H1 (cell line): ENCODE results near the gene HSDL2. TPM values are rescaled to one million over a fixed set of nuclear protein-coding genes. Genes with fewer than 3 reads are reported as not detected.

Experiments used
- CTCF ChIA-PET: fragments of 300-600 bp; sonication (Branson Sonifier 250); formaldehyde crosslinking; loops from one replicate; lab custom pipeline; 2021; ENCODE audit not compliant: partially characterized antibody; lab: Charles Lee
- POLR2A ChIA-PET: fragments of 300-600 bp; sonication (Branson Sonifier 250); formaldehyde crosslinking; loops from one replicate; lab custom pipeline; 2021; ENCODE audit warnings: inconsistent platforms; ENCODE audit not compliant: partially characterized antibody; lab: Charles Lee
- DNase-seq, 2 experiments: peaks; one replicate each; pipeline versions ENCODE4 v3.0.0 to v3.0.0-alpha.2; 2010 to 2022; ENCODE audit warnings: low spot score in 2 of 2, low read depth in 1 of 2, mixed read lengths in 1 of 2
- FAIRE-seq: peaks from 2 replicates; lab custom pipeline; 2011; peaks lifted over from hg19 to GRCh38; lab: Jason Lieb, UNC
- H2AFZ ChIP-seq: 2 replicates; pipeline ENCODE4 v1.8.1; 2012; ENCODE audit warnings: low read length, inconsistent platforms
- H2AK5ac ChIP-seq: 2 replicates; pipeline ENCODE4 v1.6.1; 2013; ENCODE audit warnings: low read depth, low read length
- H2BK120ac ChIP-seq: replicated peaks from 2 replicates; pipeline ENCODE3; 2013; ENCODE audit warnings: low read depth, low read length, inconsistent platforms
- H2BK12ac ChIP-seq: 2 replicates; pipeline ENCODE4 v1.6.1; 2013; ENCODE audit warnings: low read depth, low read length
- H2BK15ac ChIP-seq: 2 replicates; pipeline ENCODE4 v1.6.1; 2013; ENCODE audit warnings: low read length
- H2BK20ac ChIP-seq: 2 replicates; pipeline ENCODE4 v1.6.1; 2013; ENCODE audit warnings: low read length
- H2BK5ac ChIP-seq: 2 replicates; pipeline ENCODE4 v1.6.1; 2013; ENCODE audit warnings: low read depth, low read length
- H3K14ac ChIP-seq: 2 replicates; pipeline ENCODE4 v1.6.1; 2013; ENCODE audit warnings: inconsistent platforms; ENCODE audit not compliant: insufficient read length
- H3K18ac ChIP-seq: 2 replicates; pipeline ENCODE4 v1.6.1; 2013; ENCODE audit warnings: low read length; ENCODE audit errors: extremely low read depth
- H3K23ac ChIP-seq: 2 replicates; pipeline ENCODE4 v1.6.1; 2013; ENCODE audit warnings: inconsistent platforms; ENCODE audit not compliant: insufficient read length
- H3K23me2 ChIP-seq: 2 replicates; pipeline ENCODE4 v1.6.1; 2013; ENCODE audit warnings: low read depth, low read length
- H3K27ac ChIP-seq: 2 replicates; pipeline ENCODE4 v1.6.1; 2011; ENCODE audit warnings: low read depth, low read length, inconsistent platforms
- H3K27me3 ChIP-seq, 4 experiments: replicated peaks in 1 of 4; 1 replicate in 1 of 4; 2 replicates in 3 of 4; pipeline versions ENCODE4 v1.6.1 to v1.8.1; 2011 to 2013; ENCODE audit warnings: low read length in 3 of 4, mild to moderate bottlenecking in 3 of 4, inconsistent platforms in 2 of 4, mixed read lengths in 2 of 4, moderate library complexity in 1 of 4; ENCODE audit not compliant: control insufficient read depth in 3 of 4, insufficient read depth in 3 of 4; ENCODE audit errors: extremely low read depth in 1 of 4
- H3K36me3 ChIP-seq, 4 experiments: 2 replicates each; pipeline versions ENCODE4 v1.6.1 to v1.8.1; 2011 to 2013; ENCODE audit warnings: mild to moderate bottlenecking in 4 of 4, low read length in 3 of 4, moderate library complexity in 2 of 4, control low read depth in 1 of 4, inconsistent platforms in 1 of 4; ENCODE audit not compliant: insufficient read depth in 4 of 4, control insufficient read depth in 2 of 4
- H3K4ac ChIP-seq: replicated peaks from 2 replicates; pipeline ENCODE3; 2013; ENCODE audit warnings: low read length, low read depth, mixed read lengths, inconsistent platforms; ENCODE audit not compliant: insufficient read length
- H3K4me1 ChIP-seq, 4 experiments: replicated peaks in 1 of 4; 1 replicate in 1 of 4; 2 replicates in 3 of 4; pipeline versions ENCODE4 v1.6.1 to v1.8.1; 2011 to 2013; ENCODE audit warnings: low read length in 3 of 4, inconsistent platforms in 2 of 4, mixed read lengths in 1 of 4; ENCODE audit not compliant: insufficient read depth in 4 of 4, control insufficient read depth in 3 of 4
- H3K4me2 ChIP-seq, 2 experiments: 2 replicates each; pipeline versions ENCODE4 v1.6.1 to v1.8.1; 2011 to 2013; ENCODE audit warnings: low read depth in 2 of 2, low read length in 2 of 2, control low read depth in 1 of 2, inconsistent platforms in 1 of 2, mild to moderate bottlenecking in 1 of 2; ENCODE audit not compliant: insufficient read depth in 1 of 2
- H3K4me3 ChIP-seq, 4 experiments: fragments of 200-600, 300-600 bp in 1 of 4; sonication (generic), shearing (Covaris generic), sonication (Bioruptor Twin) in 1 of 4; 2 replicates each; pipeline versions ENCODE4 v1.5.1 to v1.8.1; 2011 to 2016; ENCODE audit warnings: low read length in 4 of 4, low read depth in 3 of 4, control low read depth in 2 of 4, inconsistent platforms in 2 of 4, mild to moderate bottlenecking in 2 of 4, mixed read lengths in 1 of 4, moderate library complexity in 1 of 4; ENCODE audit not compliant: insufficient read depth in 2 of 4; ENCODE audit errors: extremely low read depth in 1 of 4
- H3K56ac ChIP-seq: replicated peaks from 2 replicates; pipeline ENCODE3; 2013; ENCODE audit warnings: low read depth, mild to moderate bottlenecking, mixed read lengths, low read length, inconsistent platforms; ENCODE audit not compliant: insufficient read length
- H3K79me1 ChIP-seq: 2 replicates; pipeline ENCODE4 v1.6.1; 2013; ENCODE audit warnings: low read depth, low read length, control low read depth
- H3K79me2 ChIP-seq, 2 experiments: 2 replicates each; pipeline versions ENCODE4 v1.6.1 to v1.8.1; 2012 to 2013; ENCODE audit warnings: low read length in 2 of 2, mild to moderate bottlenecking in 2 of 2, inconsistent platforms in 1 of 2; ENCODE audit not compliant: insufficient read depth in 2 of 2, control insufficient read depth in 1 of 2
- H3K9ac ChIP-seq, 4 experiments: replicated peaks in 1 of 4; 1 replicate in 1 of 4; 2 replicates in 3 of 4; pipeline versions ENCODE4 v1.6.1 to v1.8.1; 2011 to 2013; ENCODE audit warnings: low read depth in 3 of 4, low read length in 3 of 4, control low read depth in 2 of 4, mild to moderate bottlenecking in 2 of 4, moderate library complexity in 2 of 4, inconsistent platforms in 1 of 4; ENCODE audit errors: extremely low read depth in 1 of 4
- H3K9me3 ChIP-seq, 2 experiments: 2 replicates each; pipeline versions ENCODE4 v1.6.1 to v1.8.1; 2012 to 2013; ENCODE audit warnings: mild to moderate bottlenecking in 2 of 2, moderate library complexity in 2 of 2, control low read depth in 1 of 2, inconsistent platforms in 1 of 2, low read depth in 1 of 2, low read length in 1 of 2, mixed read lengths in 1 of 2; ENCODE audit not compliant: insufficient read depth in 2 of 2
- H4K20me1 ChIP-seq, 2 experiments: replicated peaks in 1 of 2; 2 replicates each; pipeline versions ENCODE3 to v1.8.1; 2011 to 2013; ENCODE audit warnings: inconsistent platforms in 2 of 2, low read length in 2 of 2, mild to moderate bottlenecking in 1 of 2; ENCODE audit not compliant: insufficient read depth in 2 of 2, control insufficient read depth in 1 of 2
- H4K5ac ChIP-seq: 2 replicates; pipeline ENCODE4 v1.6.1; 2013; ENCODE audit warnings: low read length, low read depth, mixed read lengths, inconsistent platforms; ENCODE audit not compliant: insufficient read length
- H4K8ac ChIP-seq: 2 replicates; pipeline ENCODE4 v1.8.0; 2013; ENCODE audit warnings: mild to moderate bottlenecking, moderate library complexity, low read length, inconsistent platforms; ENCODE audit not compliant: insufficient read depth; ENCODE audit errors: extremely low read depth
- H4K91ac ChIP-seq: replicated peaks from 2 replicates; pipeline ENCODE3; 2013; ENCODE audit warnings: low read length, mixed read lengths, inconsistent platforms; ENCODE audit not compliant: insufficient read length
- ATF2 ChIP-seq: IDR thresholded peaks from 2 replicates; pipeline ENCODE4 v1.6.1; 2012; ENCODE audit warnings: low read length, inconsistent platforms
- CBX8 ChIP-seq: fragments of 300-800, 300-1000 bp; sonication (generic); IDR thresholded peaks from 2 replicates; pipeline ENCODE4 v1.7.1; 2016; ENCODE audit warnings: low read depth, low read length, borderline replicate concordance
- CHD2 ChIP-seq: IDR thresholded peaks from 2 replicates; pipeline ENCODE4 v1.6.1; 2012; ENCODE audit warnings: low read length, improper control_type of control experiment
- EGR1 ChIP-seq: IDR thresholded peaks from 2 replicates; pipeline ENCODE4 v1.6.1; 2011; ENCODE audit warnings: low read depth, low read length, borderline replicate concordance
- FOSL1 ChIP-seq: IDR thresholded peaks from 2 replicates; pipeline ENCODE4 v1.6.1; 2011; ENCODE audit warnings: mild to moderate bottlenecking, low read depth, low read length, moderate library complexity; ENCODE audit not compliant: insufficient read depth
- KDM4A ChIP-seq: IDR thresholded peaks from one replicate; pipeline ENCODE4 v1.7.1; 2012; ENCODE audit warnings: low read depth, mild to moderate bottlenecking, moderate library complexity, low read length, inconsistent platforms; ENCODE audit not compliant: severe bottlenecking
- NANOG ChIP-seq: IDR thresholded peaks from 2 replicates; pipeline ENCODE4 v1.6.1; 2011; ENCODE audit warnings: low read length, low read depth, mild to moderate bottlenecking, inconsistent platforms; ENCODE audit not compliant: insufficient read depth, poor library complexity, severe bottlenecking
- RBBP5 ChIP-seq: IDR thresholded peaks from 2 replicates; pipeline ENCODE4 v1.7.1; 2012; ENCODE audit warnings: low read depth, mild to moderate bottlenecking, inconsistent platforms, low read length, moderate library complexity, borderline replicate concordance
- SIN3A ChIP-seq, 2 experiments: IDR thresholded peaks in 1 of 2; conservative IDR thresholded peaks in 1 of 2; 2 replicates each; pipeline ENCODE4 v1.6.1; 2011 to 2012; ENCODE audit warnings: low read length in 2 of 2, improper control_type of control experiment in 1 of 2, low read depth in 1 of 2, mild to moderate bottlenecking in 1 of 2
- SRF ChIP-seq: IDR thresholded peaks from 2 replicates; pipeline ENCODE4 v1.6.1; 2011; ENCODE audit warnings: mild to moderate bottlenecking, low read depth, low read length, moderate library complexity
- SUZ12 ChIP-seq: fragments of 200-600 bp; sonication (generic); IDR thresholded peaks from 2 replicates; pipeline ENCODE4 v1.6.1; 2012; ENCODE audit warnings: mild to moderate bottlenecking, inconsistent platforms, low read length, moderate library complexity, mixed read lengths
- TAF1 ChIP-seq: IDR thresholded peaks from 2 replicates; pipeline ENCODE4 v1.6.1; 2011; ENCODE audit warnings: mild to moderate bottlenecking, low read depth, low read length
- WGBS, 2 experiments: shearing (Covaris generic) in 1 of 2; methylation state at CpG; one replicate each; pipeline versions ENCODE4 v1.1.6 to v1.1.7; 2013 to 2015; ENCODE audit warnings: low lambda C conversion rate in 2 of 2, mixed read lengths in 2 of 2, inconsistent platforms in 1 of 2, low coverage in 1 of 2, missing lambda C conversion rate in 1 of 2; ENCODE audit not compliant: insufficient replicate concordance in 2 of 2, insufficient coverage in 1 of 2, insufficient read length in 1 of 2; ENCODE audit errors: extremely low coverage in 1 of 2, missing lambda C conversion rate in 1 of 2; 5-methylcytosine and 5-hydroxymethylcytosine counted together
- polyA plus RNA-seq, 7 experiments: library from polyadenylated mRNA; depleted of rRNA in 3 of 7; stranded (reverse) in 5 of 7; unstranded in 2 of 7; fragments of >200 nt in 5 of 7; fragments of 200-250 nt in 2 of 7; gene quantifications; 1 replicate in 5 of 7; 2 replicates in 1 of 7; 4 replicates in 1 of 7; pipeline versions ENCODE4 v1.2.1 to v1.2.3, GENCODE V29; 2011 to 2013; ENCODE audit warnings: missing spikeins in 2 of 7, mixed read lengths in 2 of 7
- total RNA-seq: library from RNA; stranded (reverse); fragmentation: NEBNext Ultra II Directional; extraction: Animal tissue kit (Norgen Biotek cat#: 25700); gene quantifications from 2 replicates; pipeline ENCODE4 v1.2.1, GENCODE V29; 2021

HSDL2 gene
- total and polyA plus RNA-seq, 2 of the 8 experiments (the other 6 are each of a cell fraction or from before 2014, with no cell fraction given): 6.6 to 15.4 TPM

- no peak overlapping the region for H3K27ac ChIP-seq
- no peak overlapping the region for H3K56ac ChIP-seq
- no peaks in the 10 kb centered on the region for H3K9me3 ChIP-seq
- no peak overlapping the region for H2AFZ ChIP-seq
- no peak overlapping the region for H2BK5ac ChIP-seq
- FAIRE-seq (no peak), DNase-seq (no peak)
- WGBS, 2 experiments: 90% methylated on average over 5 of the region's 5 CpGs; no CpG with 5 or more reads in 1 of the 2 experiments
- no peaks in the 10 kb centered on the region for H3K27me3 ChIP-seq
- H2BK120ac ChIP-seq: no peak overlapping the region
- H3K4me1 ChIP-seq: peaks cover 0 to 4% (median 0%) of the 10 kb centered on the region in 4 experiments; a peak in 2 of 7 replicates
- no peaks in the 10 kb centered on the region; a peak in 2 of 8 replicates for H3K36me3 ChIP-seq
- no peak overlapping the region for H2BK15ac ChIP-seq
- no peaks in the 10 kb centered on the region for H3K23me2 ChIP-seq
- peaks cover 4 to 92% of the 10 kb centered on the region in 2 experiments; a peak in 3 of 4 replicates for H3K79me2 ChIP-seq
- CTCF ChIA-PET: interaction anchor here (0.6 kb wide), 1 partner anchor 479 kb away, joined by 5 read pairs; no protein-coding TSS in a partner anchor
- no peak overlapping the region for H3K23ac ChIP-seq
- H3K4me2 ChIP-seq: no peak overlapping the region
- no peak overlapping the region for H3K4me3 ChIP-seq
- no peak overlapping the region for H2BK12ac ChIP-seq
- H3K9ac ChIP-seq: no peak overlapping the region
- no peak overlapping the region for H3K18ac ChIP-seq
- H4K91ac ChIP-seq: no peak overlapping the region
- H2AK5ac ChIP-seq: no peak overlapping the region
- H4K20me1 ChIP-seq: peaks cover 0 to 5% of the 10 kb centered on the region in 2 experiments
- no peak overlapping the region for H4K5ac ChIP-seq
- no peak overlapping the region for H3K14ac ChIP-seq
- no peak overlapping the region for H2BK20ac ChIP-seq
- no peak overlapping the region for H4K8ac ChIP-seq
- H3K79me1 ChIP-seq: peaks cover 5% of the 10 kb centered on the region
- POLR2A ChIA-PET: interaction anchor here (0.7 to 1.2 kb wide), 3 partner anchors 13 to 40 kb away, joined by 3 to 5 read pairs (median 3); no protein-coding TSS in a partner anchor
- no peak overlapping the region for H3K4ac ChIP-seq
- TF ChIP-seq SUZ12 (no peak), RBBP5 (no peak), CBX8 (no peak), EGR1 (no peak), FOSL1 (no peak), KDM4A (no peak), TAF1 (no peak), SRF (no peak), ATF2 (no peak), CHD2 (no peak), SIN3A (conservative IDR thresholded peaks at IDR 0.05 in 1 of 2, IDR thresholded peaks at IDR 0.05 in 1 of 2; ENCODE audit: low read depth in 1 of 2, low read length in 2 of 2) (no peak), NANOG (no peak)
Measured at GRCh38 chr9:112503170-112503569, 123.3 kb downstream of the HSDL2 start.
